Stimulated activated CD8-positive, alpha-beta memory T cell treated with anti-CD3 and anti-CD28 coated beads, Interleukin-2, amount 100 ng/mL, for 1 hour (primary cell): Measurements from ENCODE around the gene MYOZ1.
"Not testable (repeated sequence)": the region's sequence is repeated elsewhere in the genome, so short reads cannot be mapped to it uniquely, and the experiment has no call there.

Experiments
- DNase-seq, 2 donors: peaks; one replicate each; pipeline ENCODE4 v3.0.0-alpha.2; 2020; ENCODE audit warnings: low read depth in 2 of 2

Gene MYOZ1

DNA sequence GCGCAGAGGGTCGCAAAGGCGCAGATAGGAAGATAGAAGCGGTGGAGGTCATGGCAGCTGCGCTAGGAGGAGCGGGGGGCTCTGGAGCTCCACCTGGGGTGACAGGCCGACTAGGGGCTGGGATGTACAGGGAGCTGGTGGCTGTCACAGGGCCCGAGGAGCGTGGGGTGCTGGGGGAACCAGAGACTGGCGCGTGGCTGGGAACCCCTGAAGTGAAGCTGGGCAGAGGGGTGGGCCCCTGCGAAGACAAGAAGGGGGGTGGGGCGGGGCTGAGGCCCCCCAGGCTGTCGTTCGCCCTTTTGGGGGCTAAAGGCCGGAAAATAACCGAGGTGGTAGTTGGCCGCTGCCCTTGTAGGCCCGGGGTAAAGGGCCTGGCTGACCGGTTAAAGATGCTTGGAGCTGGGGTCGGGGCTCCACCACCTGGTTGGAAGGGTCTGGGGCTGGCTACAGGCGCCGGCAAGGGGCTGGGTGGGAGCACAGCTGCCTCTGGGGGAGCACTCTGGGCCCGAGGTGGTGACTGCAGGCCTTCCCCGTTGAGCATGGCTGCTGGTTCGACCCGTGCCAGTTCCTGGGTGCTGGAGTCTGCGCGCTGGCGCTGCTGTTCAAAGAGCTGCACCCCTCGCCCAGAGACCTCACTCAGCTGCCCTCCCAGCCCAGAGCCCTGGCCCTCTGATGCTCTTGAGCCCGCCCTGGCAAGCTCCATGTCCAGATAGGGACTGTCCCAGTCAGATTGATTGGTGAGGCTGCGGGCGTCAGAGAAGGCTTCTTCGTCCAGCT, 6.8 kb upstream of the MYOZ1 start:
- no peak for DNase-seq

GRCh38 chr10:73647211-73647874, 6.1 kb upstream of the MYOZ1 start:
- no peak for DNase-seq

- no peak for DNase-seq
Measured at GRCh38 chr10:73646598-73647041, 5.3 kb upstream of the MYOZ1 start.

GRCh38 chr10:73645251-73645650, 4.0 kb upstream of the MYOZ1 start:
- DNase-seq = no peak

- DNase-seq = no peak
Measured at GRCh38 chr10:73644767-73645166, 3.5 kb upstream of the MYOZ1 start.

DNA sequence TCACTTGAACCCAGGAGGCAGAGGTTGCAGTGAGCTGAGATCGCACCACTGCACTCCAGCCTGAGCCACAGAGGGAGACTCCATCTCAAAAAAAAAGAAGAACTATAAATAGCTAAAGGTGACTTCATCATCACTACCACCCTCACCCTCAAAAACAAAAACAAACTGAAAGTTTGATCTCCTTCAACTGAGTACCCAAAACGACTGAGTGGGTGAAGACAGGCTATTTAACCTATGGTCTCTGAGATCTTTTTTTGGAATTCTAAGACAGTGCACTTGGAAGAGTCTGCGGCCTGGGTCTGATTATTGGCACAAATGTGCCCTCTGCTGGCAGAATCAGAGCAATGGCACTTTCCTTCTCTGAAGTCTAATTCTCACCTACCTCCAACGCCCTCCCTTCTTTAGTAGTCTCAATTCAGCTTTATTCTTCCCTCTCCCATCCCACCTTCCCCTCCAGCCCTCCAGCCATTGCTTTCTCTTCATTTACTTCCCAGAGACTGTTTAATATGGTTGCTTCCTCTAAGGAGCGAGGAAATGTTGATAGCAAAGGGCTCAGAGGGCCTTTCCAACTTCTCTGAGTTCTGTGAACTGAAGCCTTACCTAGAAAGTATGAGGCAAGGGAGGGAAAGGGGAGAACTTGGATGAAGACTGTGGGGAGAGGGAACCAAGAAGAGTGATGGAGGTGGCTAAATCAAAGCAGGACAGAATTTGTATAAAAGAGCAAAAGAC, 2.9 kb upstream of the MYOZ1 start:
- peak in 1 of 2 donors; percentile 18 for DNase-seq

- no peak for DNase-seq
Measured at GRCh38 chr10:73643362-73643761, 2.1 kb upstream of the MYOZ1 start.

GRCh38 chr10:73639286-73639685, 2.0 kb downstream of the MYOZ1 start:
- DNase-seq = no peak

DNA sequence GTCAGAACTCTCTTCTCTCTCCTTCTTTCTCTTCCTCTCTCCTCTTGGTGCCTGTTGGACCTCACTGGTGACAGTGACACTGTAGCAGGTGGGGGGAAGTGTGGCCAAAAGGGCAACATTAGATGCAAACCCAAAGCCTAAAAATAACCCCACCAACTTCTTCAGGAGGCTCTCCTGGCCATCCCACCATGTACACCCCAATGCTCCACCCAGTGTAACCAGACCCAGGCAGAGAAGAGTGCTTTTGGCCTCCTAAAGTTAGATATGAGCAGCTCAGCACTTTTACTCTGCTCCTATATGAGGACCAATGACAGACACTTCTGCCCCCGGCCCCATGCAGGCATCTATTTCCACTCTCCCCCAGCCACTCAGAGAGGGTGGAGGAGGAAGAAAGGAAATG, 5.5 kb downstream of the MYOZ1 start:
- no peak for DNase-seq

- DNase-seq = no peak
Measured at GRCh38 chr10:73634421-73634820, 6.9 kb downstream of the MYOZ1 start.

GRCh38 chr10:73629165-73629564, 12.1 kb downstream of the MYOZ1 start:
- DNase-seq = no peak

GRCh38 chr10:73628405-73628804, 12.9 kb downstream of the MYOZ1 start:
- DNase-seq = no peak

- DNase-seq = no peak
Measured at GRCh38 chr10:73627300-73627699, 14.0 kb downstream of the MYOZ1 start.

GRCh38 chr10:73625884-73626752, 15.2 kb downstream of the MYOZ1 start:
- peak; percentile 80 to 82 for DNase-seq

- no peak for DNase-seq
Measured at GRCh38 chr10:73625004-73625883, 16.0 kb downstream of the MYOZ1 start.

GRCh38 chr10:73623056-73623455, 18.2 kb downstream of the MYOZ1 start:
- DNase-seq = no peak

DNA sequence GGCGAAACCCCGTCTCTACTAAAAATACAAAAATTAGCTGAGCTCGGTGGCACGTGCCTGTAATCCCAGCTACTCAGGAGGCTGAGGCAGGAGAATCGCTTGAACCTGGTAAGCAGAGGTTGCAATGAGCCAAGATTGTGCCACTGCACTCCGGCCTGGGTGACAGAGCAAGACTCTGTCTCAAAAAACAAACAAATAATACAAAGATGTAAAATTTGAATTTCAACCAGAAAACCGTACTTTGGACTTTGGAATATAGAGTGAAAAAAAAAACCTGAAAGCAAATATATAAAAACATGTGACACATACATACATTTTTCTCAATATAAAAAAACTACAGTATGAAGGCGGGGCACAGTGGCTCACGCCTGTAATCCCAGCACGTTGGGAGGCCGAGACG, 20.3 kb downstream of the MYOZ1 start:
- not testable (repeated sequence) for DNase-seq

DNA sequence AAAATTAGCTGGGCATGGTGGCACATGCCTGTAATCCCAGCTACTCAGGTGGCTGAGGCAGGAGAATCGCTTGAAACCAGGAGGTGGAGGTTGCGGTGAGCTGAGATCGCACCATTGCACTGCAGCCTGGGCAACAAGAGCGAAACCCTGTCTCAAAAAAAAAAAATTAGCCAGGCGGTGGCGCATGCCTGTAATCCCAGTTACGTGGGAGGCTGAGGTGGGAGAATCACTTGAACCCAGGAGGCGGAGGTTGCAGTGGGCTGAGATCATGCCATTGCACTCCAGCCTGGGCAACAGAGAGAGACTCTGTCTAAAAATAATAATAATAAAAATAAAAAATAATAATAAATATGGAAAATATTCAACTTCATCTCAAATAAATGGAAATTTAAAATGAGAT, 24.1 kb downstream of the MYOZ1 start:
- not testable (repeated sequence) for DNase-seq

GRCh38 chr10:73614720-73615119, 26.6 kb downstream of the MYOZ1 start:
- no peak for DNase-seq

- DNase-seq = no peak
Measured at GRCh38 chr10:73609116-73609515, 32.2 kb downstream of the MYOZ1 start.

DNA sequence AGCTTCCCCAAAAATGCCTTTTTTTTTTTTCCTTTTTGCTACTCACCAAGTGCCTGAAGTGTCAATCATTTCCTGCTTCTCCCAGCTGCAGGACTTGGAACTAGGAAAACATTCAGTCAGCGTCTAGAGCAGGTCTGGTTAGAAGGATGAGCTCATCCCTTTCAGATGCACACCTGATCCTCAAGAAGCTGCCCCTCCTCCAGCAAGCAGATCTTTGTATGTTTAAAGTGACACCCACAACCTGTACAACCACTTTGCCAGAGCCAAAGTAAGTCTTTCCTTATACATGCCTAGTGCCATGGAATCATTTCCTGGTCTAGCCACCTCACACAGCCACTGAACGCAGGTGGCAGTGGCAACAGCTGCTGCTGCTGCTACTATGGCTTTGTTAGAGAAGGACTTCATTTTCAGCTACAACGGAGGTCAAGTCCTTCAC, 39.8 kb downstream of the MYOZ1 start:
- DNase-seq = no peak
